Measurements from ENCODE around the gene B4GALNT1. TPM values are rescaled to one million over a fixed set of nuclear protein-coding genes. Genes with fewer than 3 reads are reported as not detected.
"Not testable (repeated sequence)": the region's sequence is repeated elsewhere in the genome, so short reads cannot be mapped to it uniquely, and the experiment has no call there.

Gene B4GALNT1
- total RNA-seq, 2 donors from 2014 or later = 4.3 to 6.0 TPM

DNA sequence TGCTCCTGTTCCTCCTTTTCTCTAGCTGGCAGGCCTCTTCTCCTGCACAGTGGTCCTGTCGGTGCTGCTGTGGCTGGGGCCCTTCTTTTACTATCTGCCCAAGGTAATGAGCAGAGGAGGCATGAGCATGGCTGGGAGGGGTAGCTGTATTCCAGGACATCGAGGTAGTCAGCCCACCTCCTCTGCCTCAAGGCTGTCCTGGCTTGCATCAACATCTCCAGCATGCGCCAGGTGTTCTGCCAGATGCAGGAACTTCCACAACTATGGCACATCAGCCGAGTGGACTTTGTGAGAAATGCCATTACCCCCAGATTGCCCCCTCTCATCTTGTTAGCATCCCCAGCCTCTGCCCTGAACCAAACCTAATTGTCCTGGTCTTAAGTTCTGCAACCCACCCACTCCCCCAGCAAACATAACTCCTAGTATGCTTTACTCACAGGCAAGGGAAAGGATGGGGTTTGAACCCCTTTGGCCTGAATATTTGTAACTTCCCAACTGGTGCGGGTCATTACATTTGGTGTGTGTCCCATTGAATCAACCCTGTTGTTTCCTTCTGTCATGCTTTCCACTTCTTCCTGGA, 9.1 kb downstream of the B4GALNT1 start:
- DNase-seq (ENCODE audit: low spot score) = no peak
- intact Hi-C loops (cut with DNase I) = loop anchor here in 1 of 2 donors (5.0 kb wide), 1 partner anchor 42 kb away; no protein-coding TSS in a partner anchor

DNA sequence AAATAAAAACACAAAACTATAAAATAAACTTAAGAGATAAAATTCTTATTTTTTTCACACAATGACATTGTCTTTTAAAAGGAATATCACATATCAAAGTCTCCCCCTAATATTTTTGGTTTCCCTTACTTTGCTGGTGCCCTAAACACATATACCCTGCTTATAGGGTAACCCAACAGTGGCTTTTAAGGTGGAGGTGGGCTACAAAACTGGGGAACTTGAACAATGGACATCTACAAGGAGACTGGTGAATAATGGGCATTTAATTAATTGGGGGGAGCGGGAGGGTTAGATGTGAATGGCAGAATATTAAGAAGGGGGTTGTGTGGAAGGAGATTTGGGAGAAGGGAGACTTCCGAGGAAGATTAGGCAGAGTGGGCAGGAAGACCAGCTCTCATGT, 9.6 kb downstream of the B4GALNT1 start:
- intact Hi-C loops (cut with DNase I) = loop anchor here in 1 of 2 donors (5.0 kb wide), 1 partner anchor 41 kb away; no protein-coding TSS in a partner anchor
- DNase-seq (ENCODE audit: low spot score) = no peak

DNA sequence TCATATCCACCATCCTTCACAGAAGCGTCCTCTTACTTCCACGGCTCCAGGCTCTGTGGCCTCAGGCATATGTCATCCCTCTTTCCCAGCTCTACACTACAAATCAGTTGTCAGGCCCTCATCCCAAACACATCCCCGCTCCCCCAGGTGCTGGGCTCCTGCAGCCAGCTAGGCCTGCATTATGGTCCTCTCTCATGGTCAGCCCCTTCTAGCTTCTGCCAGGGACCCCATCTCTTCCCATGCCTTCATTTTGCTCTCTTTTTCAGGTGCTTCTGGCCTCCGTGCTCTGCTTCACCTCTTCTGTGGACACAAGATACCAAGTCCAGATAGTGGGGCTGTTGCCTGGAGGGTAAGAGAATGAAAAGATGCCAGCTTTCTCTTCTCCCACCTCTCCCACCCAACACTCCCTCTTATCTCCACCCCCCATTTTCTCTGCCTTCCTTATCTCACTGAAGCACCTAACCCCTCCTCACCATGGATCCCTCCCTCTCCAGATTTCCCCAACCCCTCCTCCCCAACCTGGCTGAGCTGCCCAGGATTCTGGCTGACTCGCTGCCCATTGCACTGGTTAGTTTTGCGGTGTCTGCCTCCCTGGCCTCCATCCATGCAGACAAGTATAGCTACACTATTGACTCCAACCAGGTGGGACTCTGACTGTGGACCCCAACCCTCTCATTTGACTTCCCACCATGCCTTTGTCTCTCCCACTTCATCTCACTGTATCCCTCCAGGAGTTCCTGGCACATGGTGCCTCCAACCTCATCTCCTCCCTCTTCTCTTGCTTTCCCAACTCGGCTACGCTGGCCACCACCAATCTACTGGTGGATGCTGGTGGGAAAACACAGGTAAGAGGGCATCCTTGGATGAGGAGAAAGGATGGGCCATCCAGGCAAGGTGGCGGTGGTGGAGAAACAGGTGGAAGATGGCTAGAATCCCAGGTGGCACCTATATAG, 10.4 kb downstream of the B4GALNT1 start:
- intact Hi-C loops (cut with DNase I) = loop anchor here in 1 of 2 donors (5.0 kb wide), 1 partner anchor 40 kb away; no protein-coding TSS in a partner anchor

DNA sequence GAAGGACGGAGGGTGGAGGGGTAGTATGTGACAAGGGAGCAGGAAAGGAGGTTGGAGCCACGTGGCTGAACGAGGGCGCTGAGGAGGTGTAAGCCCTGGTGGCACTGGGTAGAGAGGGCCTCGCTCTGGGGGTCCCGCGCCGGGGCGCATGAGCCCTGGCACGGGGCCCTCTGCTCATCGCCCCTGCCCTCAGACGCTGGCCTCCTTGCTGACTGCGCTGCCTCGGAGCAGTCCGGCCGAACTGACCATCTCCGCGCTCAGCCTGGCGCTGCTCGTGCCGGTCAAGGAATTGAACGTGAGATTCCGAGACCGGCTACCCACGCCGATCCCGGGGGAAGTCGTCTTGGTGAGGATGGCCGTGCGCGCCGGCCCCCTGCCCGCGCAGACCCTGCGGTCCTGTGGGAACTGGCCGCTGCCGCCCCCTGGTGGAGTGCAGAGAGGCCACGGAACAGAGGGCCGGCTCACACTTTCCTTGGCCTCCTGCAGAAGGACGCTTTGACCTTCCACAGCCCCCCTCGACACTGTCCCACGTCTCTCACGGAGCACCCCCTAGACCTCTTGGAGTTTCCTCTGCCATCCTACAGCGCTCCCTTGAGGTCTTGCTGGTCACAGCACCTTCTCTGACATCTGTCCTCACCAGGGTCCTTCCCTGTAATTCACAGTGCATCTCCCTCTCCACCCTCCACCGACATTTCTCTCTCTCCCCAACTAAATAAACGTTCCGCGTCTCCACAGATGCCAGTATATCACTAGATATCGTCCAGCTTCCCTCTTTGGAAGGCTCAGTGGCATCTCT, 11.3 kb downstream of the B4GALNT1 start:
- DNase-seq (ENCODE audit: low spot score) = no peak
- intact Hi-C loops (cut with DNase I) = loop anchor here (2.0 to 5.0 kb wide), 2 partner anchors 37 to 39 kb away; no protein-coding TSS in a partner anchor

More for the DNA sequence above, 10.4 kb downstream of the B4GALNT1 start:
- no peak for DNase-seq (ENCODE audit: low spot score)

DNA sequence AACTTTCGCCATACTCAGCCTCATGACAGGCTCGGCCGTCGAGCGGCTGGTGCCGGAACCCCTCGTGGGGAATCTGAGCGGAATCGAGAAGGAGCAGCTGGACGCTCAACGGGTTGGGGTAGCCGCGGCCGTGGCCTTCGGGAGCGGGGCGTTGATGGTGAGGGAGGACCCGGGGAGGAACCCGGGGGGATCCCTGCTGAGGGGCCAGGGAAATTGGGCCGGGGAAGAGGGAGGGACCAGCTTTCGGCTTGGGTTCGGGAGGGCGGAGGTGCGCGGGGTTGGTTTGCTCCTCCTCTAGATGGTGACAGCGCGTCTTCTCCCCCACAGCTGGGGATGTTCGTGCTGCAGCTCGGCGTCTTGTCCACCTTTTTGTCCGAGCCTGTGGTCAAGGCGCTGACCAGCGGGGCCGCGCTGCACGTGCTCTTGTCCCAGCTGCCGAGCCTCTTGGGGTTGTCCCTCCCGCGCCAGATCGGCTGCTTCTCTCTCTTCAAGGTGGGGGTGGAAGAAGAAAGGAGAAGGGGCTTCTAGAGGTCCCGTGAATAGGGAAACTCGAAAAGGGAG, 12.0 kb downstream of the B4GALNT1 start:
- intact Hi-C loops (cut with DNase I) = loop anchor here (2.0 to 5.0 kb wide), 2 partner anchors 36 to 39 kb away; no protein-coding TSS in a partner anchor

DNA sequence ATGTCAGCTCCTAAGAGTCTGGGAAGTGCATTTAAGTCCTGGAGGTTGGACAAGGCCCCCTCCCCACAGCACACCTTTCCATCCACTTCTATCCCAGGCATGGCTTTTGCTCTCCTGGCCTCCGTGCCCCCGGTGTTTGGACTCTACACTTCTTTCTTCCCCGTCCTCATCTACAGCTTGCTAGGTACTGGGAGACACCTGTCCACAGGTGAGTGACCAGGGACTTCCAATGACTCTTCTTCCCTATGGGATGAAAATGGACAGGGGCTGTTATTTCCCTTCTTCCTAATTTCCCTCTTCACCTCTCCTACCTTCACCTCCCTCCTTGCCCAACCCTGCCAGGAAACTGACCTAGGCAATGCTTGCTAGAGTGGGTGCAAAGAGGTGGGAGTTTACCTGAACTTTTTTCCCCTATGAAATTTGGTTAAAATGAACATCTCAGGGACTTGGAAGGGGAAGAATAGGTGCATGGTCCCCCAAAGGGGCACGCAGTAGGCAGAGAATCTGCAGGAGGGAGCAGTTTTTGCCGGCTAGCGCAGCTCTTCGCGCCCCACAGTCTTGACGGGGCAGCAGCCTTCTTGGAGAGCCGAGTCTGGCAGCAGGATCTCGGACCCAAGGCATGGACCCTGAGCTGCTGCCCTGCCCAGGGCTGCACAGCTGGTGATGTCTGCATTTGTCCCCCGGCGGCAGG, 12.6 kb downstream of the B4GALNT1 start:
- no peak for DNase-seq (ENCODE audit: low spot score)
- intact Hi-C loops (cut with DNase I) = loop anchor here (2.0 to 5.0 kb wide), 2 partner anchors 36 to 38 kb away; no protein-coding TSS in a partner anchor

More for the DNA sequence above, 12.0 kb downstream of the B4GALNT1 start:
- no peak for DNase-seq (ENCODE audit: low spot score)

DNA sequence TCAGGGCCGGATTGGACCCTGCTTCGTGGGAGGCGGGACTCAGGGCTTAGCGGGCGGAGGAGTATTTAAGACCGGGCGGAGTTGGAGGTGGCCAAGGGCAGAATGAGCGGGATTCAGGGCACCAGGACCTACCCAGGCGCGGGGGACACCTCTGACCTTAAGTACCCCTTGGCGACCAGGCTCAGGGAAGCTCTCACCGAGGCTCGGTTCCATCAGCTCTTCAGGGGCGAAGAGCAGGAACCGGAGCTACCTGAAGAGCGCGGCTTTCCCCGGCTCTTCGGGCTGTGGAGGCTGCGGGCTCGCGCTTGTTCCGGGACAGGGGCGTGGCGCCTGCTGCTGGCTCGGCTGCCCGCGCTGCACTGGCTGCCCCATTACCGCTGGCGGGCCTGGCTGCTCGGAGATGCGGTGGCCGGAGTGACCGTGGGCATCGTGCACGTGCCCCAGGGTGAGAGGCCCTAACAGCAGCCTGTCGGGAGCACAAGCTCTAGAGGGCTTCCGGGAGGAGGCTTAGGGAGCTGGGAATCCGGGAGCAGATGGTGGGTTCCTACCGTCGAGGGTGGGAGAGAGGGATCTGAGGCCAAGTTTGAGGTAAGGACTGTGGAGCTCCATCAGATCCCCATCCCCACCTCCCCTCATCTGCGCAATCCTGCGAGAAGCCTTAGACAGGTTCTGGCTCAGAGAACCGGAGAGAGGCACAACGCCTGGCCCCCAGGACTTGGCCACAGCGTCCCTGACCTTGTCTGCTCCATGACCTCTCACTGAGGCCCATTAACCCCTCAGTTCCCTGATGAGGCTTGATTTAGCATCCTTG, 13.4 kb downstream of the B4GALNT1 start:
- intact Hi-C loops (cut with DNase I) = loop anchor here (2.0 to 5.0 kb wide), 2 partner anchors 35 to 37 kb away; no protein-coding TSS in a partner anchor
- DNase-seq (ENCODE audit: low spot score) = no peak

DNA sequence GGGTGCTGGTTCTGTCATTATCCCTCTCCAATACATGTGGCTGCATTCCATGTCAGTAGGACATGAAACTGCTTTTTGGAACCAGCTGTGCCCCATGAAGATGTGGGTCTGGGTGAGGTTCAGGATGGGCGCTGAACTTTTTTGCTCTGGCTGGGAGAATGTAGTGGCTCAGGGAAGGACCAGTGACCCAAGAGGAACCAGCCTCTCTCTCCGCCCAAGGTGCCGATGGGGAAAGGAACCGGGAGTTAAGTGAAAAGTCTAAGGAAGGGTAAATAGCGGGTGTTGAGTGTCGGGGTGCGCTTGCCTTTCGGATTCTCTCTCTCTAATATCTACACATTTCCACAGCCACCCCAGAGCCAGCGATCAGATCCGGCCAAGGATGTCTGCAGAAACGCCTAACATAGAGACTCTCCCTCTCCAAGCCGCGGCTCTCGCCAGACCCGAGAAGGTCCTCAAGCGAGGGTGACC, 14.0 kb downstream of the B4GALNT1 start:
- intact Hi-C loops (cut with DNase I) = no loop called here
- DNase-seq (ENCODE audit: low spot score) = no peak

DNA sequence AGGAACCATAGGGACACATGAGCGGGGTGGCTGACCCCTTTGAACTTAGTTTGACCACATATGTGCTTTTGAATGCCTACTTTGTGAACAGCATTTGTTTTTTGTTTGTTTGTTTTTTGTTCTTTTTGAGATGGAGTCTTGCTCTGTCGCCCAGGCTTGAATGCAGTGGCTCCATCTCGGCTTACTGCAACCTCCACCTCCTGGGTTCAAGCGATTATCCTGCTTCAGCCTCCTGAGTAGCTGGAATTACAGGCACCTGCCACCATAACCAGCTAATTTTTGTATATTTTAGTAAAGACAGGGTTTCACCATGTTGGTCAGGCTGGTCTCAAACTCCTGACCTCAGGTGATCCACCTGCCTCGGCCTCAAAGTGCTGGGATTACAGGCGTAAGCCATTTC, 14.6 kb downstream of the B4GALNT1 start:
- DNase-seq (ENCODE audit: low spot score); intact Hi-C loops (cut with DNase I): not testable (repeated sequence)

DNA sequence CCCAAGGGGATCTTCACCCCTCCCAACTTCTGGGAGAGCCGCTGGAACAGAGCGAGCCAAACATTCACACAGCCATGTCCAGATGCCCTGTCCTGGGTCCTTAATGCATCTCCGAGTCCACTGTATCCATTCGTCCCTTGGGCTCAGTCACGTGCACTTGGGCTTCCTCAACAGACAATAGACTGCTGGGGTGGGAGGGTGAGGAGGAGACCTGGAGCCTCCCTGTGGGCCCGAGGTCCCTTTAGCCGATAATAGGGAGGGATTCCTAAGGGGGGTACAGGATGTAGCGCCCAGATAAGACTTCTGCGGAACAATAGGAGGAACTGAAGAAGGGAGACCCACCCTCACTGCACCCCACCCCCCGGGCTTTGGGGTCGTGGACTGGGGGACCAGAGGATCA, 15.1 kb downstream of the B4GALNT1 start:
- no peak for DNase-seq (ENCODE audit: low spot score)
- intact Hi-C loops (cut with DNase I) = no loop called here

DNA sequence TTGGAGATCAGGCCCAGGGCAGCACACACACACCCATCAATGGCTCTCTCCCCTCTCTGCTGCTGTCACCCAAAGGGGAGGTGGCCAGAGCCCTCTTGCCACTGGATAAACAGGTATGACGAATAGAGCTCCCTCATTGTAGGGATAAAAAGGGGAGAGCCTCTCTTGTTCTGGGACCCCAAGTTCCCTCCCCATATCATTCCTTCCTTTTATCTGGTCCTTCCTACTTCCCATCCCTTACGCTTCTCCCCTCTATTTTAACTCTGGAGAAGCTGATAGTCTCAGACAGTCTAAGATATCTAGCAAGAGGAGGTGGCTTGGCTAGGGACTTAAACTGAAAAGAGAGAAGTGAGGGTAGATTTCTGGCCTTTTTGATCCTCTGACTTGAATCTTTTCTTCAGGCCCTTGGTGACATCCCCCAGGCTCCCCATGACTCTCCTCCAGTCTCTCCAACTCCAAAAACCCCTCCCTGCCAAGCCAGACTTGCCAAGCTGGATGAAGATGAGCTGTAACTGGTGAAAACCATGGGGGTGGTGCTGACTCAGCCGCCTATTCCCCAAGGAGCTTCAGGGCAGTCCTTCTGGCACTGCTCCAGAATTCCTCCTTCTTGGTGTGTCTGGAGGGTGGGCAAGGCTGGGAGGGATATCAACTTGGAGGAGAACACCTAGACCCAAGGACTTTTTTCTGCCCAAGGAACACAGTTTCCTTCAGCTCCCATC, 16.5 kb downstream of the B4GALNT1 start:
- no peak for DNase-seq (ENCODE audit: low spot score)
- intact Hi-C loops (cut with DNase I) = no loop called here

DNA sequence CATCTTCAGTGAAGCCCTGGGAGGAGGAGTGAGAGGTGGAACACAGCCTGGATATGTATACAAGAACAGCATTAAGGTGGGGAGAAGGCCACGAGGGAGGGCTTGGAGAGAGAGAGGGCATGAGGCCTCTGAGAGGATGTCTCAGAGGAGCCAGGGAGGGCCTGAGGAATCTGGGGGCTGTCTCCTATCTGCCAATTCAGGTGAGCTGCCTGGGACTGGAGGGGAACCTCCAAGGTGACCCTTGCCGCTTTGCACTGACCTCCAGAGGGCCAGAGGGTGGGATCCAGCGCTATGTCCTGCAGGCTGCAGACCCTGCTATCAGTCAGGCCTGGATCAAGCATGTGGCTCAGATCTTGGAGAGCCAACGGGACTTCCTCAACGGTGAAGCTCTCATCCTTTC, 17.4 kb downstream of the B4GALNT1 start:
- intact Hi-C loops (cut with DNase I) = no loop called here
- no peak for DNase-seq (ENCODE audit: low spot score)

DNA sequence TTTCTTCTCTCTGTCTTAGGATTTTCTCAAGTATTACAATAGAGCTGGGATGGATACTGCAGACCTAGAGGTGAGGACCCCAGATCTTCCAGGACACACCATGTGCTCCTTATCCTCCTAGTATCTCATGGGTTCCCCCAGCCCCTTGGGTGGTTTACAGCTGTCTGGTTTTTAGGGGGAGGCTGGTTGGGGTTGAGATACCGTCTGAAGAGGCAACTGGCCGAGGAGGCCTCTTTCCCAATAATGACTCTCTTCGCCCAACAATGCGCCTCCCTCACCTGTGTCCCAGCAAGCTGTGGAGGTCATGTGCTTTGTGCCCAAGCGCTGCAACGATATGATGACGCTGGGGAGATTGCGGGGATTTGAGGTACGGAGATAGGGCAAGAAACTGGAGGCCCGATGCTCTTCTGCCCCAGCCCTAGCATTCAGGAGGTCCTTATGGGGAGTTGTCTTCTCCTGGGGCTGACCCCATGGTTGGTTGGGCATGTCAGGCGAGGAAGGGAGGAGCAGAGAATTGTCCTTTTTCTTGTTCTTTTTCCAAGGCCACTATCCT, 18.0 kb downstream of the B4GALNT1 start:
- DNase-seq (ENCODE audit: low spot score) = peak; percentile 30
- intact Hi-C loops (cut with DNase I) = no loop called here

DNA sequence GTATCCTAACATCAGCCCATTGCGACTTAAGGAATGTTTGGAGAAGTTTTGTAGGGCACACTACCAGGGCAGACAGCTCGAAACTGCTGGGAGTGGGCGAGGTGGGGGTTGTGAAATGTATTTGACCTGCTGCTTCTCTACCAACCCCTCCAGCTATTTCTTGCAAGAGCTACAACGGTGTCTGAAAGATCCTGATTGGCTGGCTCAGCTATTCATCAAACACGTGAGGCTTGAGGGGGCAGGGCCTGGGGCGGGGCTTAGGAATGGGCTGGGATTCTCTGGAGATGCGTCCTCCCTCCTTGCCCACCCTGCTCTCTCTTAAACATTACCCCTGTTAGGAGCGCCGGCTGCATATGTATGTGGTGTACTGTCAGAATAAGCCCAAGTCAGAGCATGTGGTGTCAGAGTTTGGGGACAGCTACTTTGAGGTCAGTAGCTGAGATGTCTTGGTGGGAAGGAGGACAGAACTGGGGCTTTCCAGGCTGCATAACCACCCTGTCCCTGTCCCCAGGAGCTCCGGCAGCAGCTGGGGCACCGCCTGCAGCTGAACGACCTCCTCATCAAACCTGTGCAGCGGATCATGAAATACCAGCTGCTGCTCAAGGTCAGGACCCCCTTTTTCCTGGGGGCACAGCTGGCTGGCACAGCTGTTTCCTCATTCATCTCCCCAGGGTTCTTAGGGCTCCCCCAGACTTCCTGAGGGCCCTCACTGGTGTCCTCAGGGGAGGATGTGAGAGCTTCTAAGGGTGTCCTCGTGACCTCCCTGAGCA, 18.6 kb downstream of the B4GALNT1 start:
- DNase-seq (ENCODE audit: low spot score) = peak; percentile 66
- intact Hi-C loops (cut with DNase I) = no loop called here

DNA sequence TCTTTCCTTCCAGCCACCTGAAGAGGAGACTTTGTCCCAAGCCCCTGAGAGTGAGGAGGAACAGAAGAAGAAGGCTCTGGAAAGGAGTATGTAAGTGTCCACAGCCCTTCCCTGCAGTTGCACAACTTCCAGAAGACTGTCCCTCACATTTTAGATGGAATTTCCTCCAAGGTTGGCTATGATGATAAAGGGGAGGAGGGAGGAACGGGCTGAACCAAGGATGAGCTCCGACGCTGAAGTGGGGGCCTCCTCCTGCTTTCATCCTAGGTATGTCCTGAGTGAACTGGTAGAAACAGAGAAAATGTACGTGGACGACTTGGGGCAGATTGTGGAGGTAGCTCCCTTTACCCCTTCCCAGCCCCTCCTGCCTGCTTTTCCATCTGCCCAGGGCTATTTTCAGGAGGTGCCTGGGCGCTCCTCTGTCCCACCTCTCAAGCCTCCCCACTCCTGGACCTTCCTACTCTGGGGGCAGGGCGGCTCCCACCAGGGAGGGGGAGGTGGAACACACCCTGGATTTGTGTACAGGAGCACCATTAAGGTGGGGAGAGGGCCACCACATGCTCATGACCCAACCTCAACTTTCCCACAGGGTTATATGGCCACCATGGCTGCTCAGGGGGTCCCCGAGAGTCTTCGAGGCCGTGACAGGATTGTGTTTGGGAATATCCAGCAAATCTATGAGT, 19.4 kb downstream of the B4GALNT1 start:
- intact Hi-C loops (cut with DNase I) = no loop called here
- DNase-seq (ENCODE audit: low spot score) = peak; percentile 64

All from posterior vena cava (tissue), 2 donors.